K562 (cell line): ENCODE measurements around the gene SSU72. TPM values are rescaled to one million over a fixed set of nuclear protein-coding genes. Genes with fewer than 3 reads are reported as not detected.
A peak's percentile ranks its signal among the peaks of the same experiment; 100 is the strongest.

Source experiments
- ATAC-seq: fragments of 200-7000 bp; cut with Tn5 transposase; 3 replicates; pipeline ENCODE4 v1.9.1; 2020; ENCODE audit warnings: moderate library complexity
- BruUV-seq: library from RNA; stranded (reverse); fragments of 400-500 nt; replicated peaks from 2 replicates; lab custom pipeline; 2021; lab: Mats Ljungman, UMichigan
- CTCF ChIA-PET: fragments of 300-600 bp; formaldehyde crosslinking; extraction: SDS; loops from one replicate; lab custom pipeline; 2021; ENCODE audit warnings: low intra/inter-chr PET ratio; lab: Yijun Ruan, JAX
- POLR2A ChIA-PET: fragments of 300-600, 350-650 bp; sonication (Branson Sonifier 250); formaldehyde crosslinking; extraction: SDS; loops from one replicate; lab custom pipeline; 2021; ENCODE audit warnings: antibody characterized with exemption, inconsistent platforms; lab: Yijun Ruan, JAX
- DNase-seq, 4 experiments: peaks; one replicate each; pipeline versions ENCODE4 v3.0.0 to v3.0.0-alpha.2; 2011 to 2018; ENCODE audit warnings: low spot score in 3 of 4, mixed read lengths in 3 of 4; ENCODE audit errors: extremely low read depth in 1 of 4
- FAIRE-seq: peaks from 2 replicates; lab custom pipeline; 2011; peaks lifted over from hg19 to GRCh38; lab: Jason Lieb, UNC
- H2AFZ ChIP-seq: 2 replicates; pipeline ENCODE4 v1.6.0; 2011; ENCODE audit warnings: low read depth, low read length, control low read depth, inconsistent platforms
- H3K27ac ChIP-seq: fragments of 200-600 bp; 3 replicates; pipeline ENCODE4 v1.8.0; 2011; ENCODE audit warnings: low read depth, mild to moderate bottlenecking, control low read depth, inconsistent platforms, low read length, moderate library complexity, mixed read lengths; ENCODE audit errors: extremely low read depth
- H3K27me3 ChIP-seq, 2 experiments: fragments of 300-600 bp in 1 of 2; 2 replicates in 1 of 2; 3 replicates in 1 of 2; pipeline versions ENCODE4 v1.6.0 to v1.8.0; 2011; ENCODE audit warnings: inconsistent platforms in 2 of 2, low read length in 2 of 2, mild to moderate bottlenecking in 1 of 2, mixed read lengths in 1 of 2, moderate library complexity in 1 of 2; ENCODE audit not compliant: control insufficient read depth in 2 of 2, insufficient read depth in 2 of 2
- H3K36me3 ChIP-seq: fragments of 300-600 bp; 3 replicates; pipeline ENCODE4 v1.8.0; 2011; ENCODE audit warnings: mild to moderate bottlenecking, low read length, inconsistent platforms; ENCODE audit not compliant: control insufficient read depth, insufficient read depth
- H3K4me1 ChIP-seq, 2 experiments: fragments of 200-600 bp in 1 of 2; replicated peaks in 1 of 2; 2 replicates in 1 of 2; 3 replicates in 1 of 2; pipeline versions ENCODE4 v1.5.1 to v1.8.0; 2011; ENCODE audit warnings: inconsistent platforms in 2 of 2, low read length in 2 of 2, mild to moderate bottlenecking in 1 of 2, mixed read lengths in 1 of 2, moderate library complexity in 1 of 2; ENCODE audit not compliant: control insufficient read depth in 2 of 2, insufficient read depth in 2 of 2
- H3K4me2 ChIP-seq: 2 replicates; pipeline ENCODE4 v1.6.1; 2011; ENCODE audit warnings: low read length, control low read depth, inconsistent platforms, mixed read lengths; ENCODE audit not compliant: insufficient read depth
- H3K4me3 ChIP-seq: fragments of 200-600 bp; sonication (generic), shearing (Covaris generic); 2 replicates; pipeline ENCODE4 v1.5.1; 2016; ENCODE audit warnings: control low read depth, inconsistent platforms
- H3K79me2 ChIP-seq: fragments of 200-600 bp; 3 replicates; pipeline ENCODE4 v1.8.0; 2011; ENCODE audit warnings: low read length, inconsistent platforms; ENCODE audit not compliant: control insufficient read depth, insufficient read depth
- H3K9ac ChIP-seq, 2 experiments: 2 replicates each; pipeline versions ENCODE4 v1.6.0 to v1.6.1; 2011; ENCODE audit warnings: low read depth in 2 of 2, low read length in 2 of 2, control low read depth in 1 of 2, inconsistent platforms in 1 of 2, mild to moderate bottlenecking in 1 of 2, mixed read lengths in 1 of 2; ENCODE audit not compliant: insufficient read depth in 1 of 2
- H3K9me1 ChIP-seq: one replicate; pipeline ENCODE4 v1.6.0; 2011; ENCODE audit warnings: inconsistent platforms, mild to moderate bottlenecking, low read length, moderate library complexity; ENCODE audit not compliant: control insufficient read depth, insufficient read depth
- H3K9me3 ChIP-seq: replicated peaks from 2 replicates; pipeline ENCODE4 v1.5.1; 2011; ENCODE audit warnings: low read depth, low read length, inconsistent platforms; ENCODE audit not compliant: control insufficient read depth, insufficient read depth
- H4K20me1 ChIP-seq: replicated peaks from 2 replicates; pipeline ENCODE4 v1.6.1; 2011; ENCODE audit warnings: low read length, inconsistent platforms, mixed read lengths; ENCODE audit not compliant: control insufficient read depth, insufficient read depth
- DMBX1 ChIP-seq: fragments of 250-450 bp; sonication (Bioruptor Pico); IDR thresholded peaks from 2 replicates; pipeline ENCODE4 v1.8.0; 2022; ENCODE audit warnings: inconsistent platforms, mild to moderate bottlenecking, moderate library complexity, borderline replicate concordance
- GTF2A2 ChIP-seq: IDR thresholded peaks from 2 replicates; pipeline ENCODE4 v1.6.1; 2016; ENCODE audit warnings: mild to moderate bottlenecking, missing genetic modification characterization, missing compliant biosample characterization
- ZBTB7A ChIP-seq: IDR thresholded peaks from 2 replicates; pipeline ENCODE4 v1.6.1; 2011; ENCODE audit warnings: low read depth, mild to moderate bottlenecking, low read length, moderate library complexity, borderline replicate concordance; ENCODE audit not compliant: control insufficient read depth
- ZNF143 ChIP-seq: sonication (generic); formaldehyde crosslinking; IDR thresholded peaks from 2 replicates; pipeline ENCODE4 v1.9.0; 2022; ENCODE audit warnings: mild to moderate bottlenecking, missing genetic modification reagents
- WGBS: fragments of 100-300 bp; shearing (Covaris generic); methylation state at CpG from one replicate; pipeline ENCODE4 v1.1.6; 2016; ENCODE audit warnings: low coverage, mixed read lengths; ENCODE audit not compliant: insufficient coverage; ENCODE audit errors: missing lambda C conversion rate; 5-methylcytosine and 5-hydroxymethylcytosine counted together
- in situ Hi-C: fragments of 300-500 bp; cut with MboI; formaldehyde crosslinking; loops from 4 replicates; pipeline ENCODE4 v1.15.0; 2018; ENCODE audit warnings: inconsistent platforms, mixed read lengths
- intact Hi-C: fragments of 100-400 bp; cut with micrococcal nuclease; formaldehyde crosslinking; loops from 2 replicates; pipeline ENCODE4 v1.14.2; 2022
- polyA plus RNA-seq, 8 experiments: library from polyadenylated mRNA; depleted of rRNA in 4 of 8; stranded (reverse) in 5 of 8; unstranded in 3 of 8; fragments of >200 nt; fragmentation: Nextera tagmentation in 2 of 8; fragmentation: Illumina TruSeq in 1 of 8; extraction: Ambion mirVana in 2 of 8; extraction: Trizol in 1 of 8; gene quantifications; 2 replicates each; pipeline versions ENCODE4 v1.2.1 to v1.2.3, GENCODE V29; 2011 to 2014; ENCODE audit warnings: inconsistent platforms in 1 of 8, missing spikeins in 1 of 8
- total RNA-seq, 7 experiments: library from RNA; depleted of rRNA in 6 of 7; stranded (reverse); fragments of >200 nt in 6 of 7; fragmentation: Illumina TruSeq in 2 of 7; extraction: Trizol in 2 of 7; gene quantifications; 2 replicates each; pipeline versions ENCODE4 v1.2.1 to v1.2.3, GENCODE V29; 2011 to 2021; ENCODE audit warnings: low replicate concordance in 1 of 7
- TF ChIP-seq, protein P1 (sequence below): sonication (generic); formaldehyde crosslinking; IDR thresholded peaks from 2 replicates; pipeline ENCODE4 v1.9.0; 2022; ENCODE audit warnings: mild to moderate bottlenecking, missing genetic modification reagents
- TF ChIP-seq, protein P2 (sequence below): sonication (generic); formaldehyde crosslinking; IDR thresholded peaks from 2 replicates; pipeline ENCODE4 v1.9.0; 2022; ENCODE audit warnings: mild to moderate bottlenecking, missing genetic modification reagents

SSU72 gene
- total and polyA plus RNA-seq, 9 of the 15 experiments (the other 6 are each of a cell fraction or from before 2014, with no cell fraction given): 70.8 to 201 (median 94.6) TPM

DNA sequence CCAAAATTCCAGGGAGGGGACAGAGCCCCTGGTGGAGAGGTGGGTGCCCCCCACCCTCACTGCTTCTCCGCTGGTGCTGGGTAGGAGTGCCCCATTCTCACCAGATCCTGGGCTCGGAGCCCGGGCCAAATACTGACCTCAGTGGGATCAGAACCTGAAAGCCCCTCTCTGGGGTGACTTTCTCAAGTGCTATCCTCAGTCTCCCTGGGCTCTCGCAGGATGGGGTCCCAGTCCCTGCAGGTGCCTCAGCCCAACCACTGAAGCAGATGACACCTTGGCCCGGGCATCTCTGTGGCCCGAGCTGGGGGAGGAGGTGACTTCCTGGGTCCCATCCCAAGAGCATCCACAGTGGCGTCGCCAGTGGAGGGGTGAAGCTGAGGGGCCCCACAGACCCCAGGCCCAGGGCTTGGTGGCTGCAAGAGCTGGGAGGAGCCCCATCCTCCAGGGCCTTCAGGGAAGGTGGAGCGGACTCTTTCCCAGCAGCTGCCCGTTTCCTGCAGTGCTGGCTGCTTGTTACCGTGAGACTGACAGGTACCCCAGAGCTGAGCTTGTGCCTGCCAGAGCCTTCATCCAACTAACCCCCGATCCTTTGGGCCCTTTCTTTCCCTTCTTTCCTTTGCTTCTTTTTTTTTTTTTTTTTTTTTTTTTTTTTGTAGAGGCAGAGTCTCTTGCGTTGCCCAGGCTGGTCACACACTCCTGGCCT, 29.2 kb upstream of the SSU72 start:
- FAIRE-seq: no peak
- H3K9me1 ChIP-seq: no peaks in the 10 kb centered on the region
- H3K4me2 ChIP-seq: no peak overlapping the region
- H3K27me3 ChIP-seq: no peaks in the 10 kb centered on the region
- H3K79me2 ChIP-seq: no peaks in the 10 kb centered on the region; the same call in 2 of the 3 replicates
- 0 out of 4 replicates have a peak overlapping the region, but pooled peaks of 1 of the 2 experiments have one; percentile 4 for H3K9ac ChIP-seq
- no TSS peak for BruUV-seq
- H4K20me1 ChIP-seq: no peaks in the 10 kb centered on the region; the same call in 1 of the 2 replicates
- DNase-seq: no peak
- no peak for TF ChIP-seq DMBX1 (CRISPR knock-in tag)
- TF ChIP-seq ZNF143 (CRISPR knock-in tag): no peak
- TF ChIP-seq, protein P1, sequence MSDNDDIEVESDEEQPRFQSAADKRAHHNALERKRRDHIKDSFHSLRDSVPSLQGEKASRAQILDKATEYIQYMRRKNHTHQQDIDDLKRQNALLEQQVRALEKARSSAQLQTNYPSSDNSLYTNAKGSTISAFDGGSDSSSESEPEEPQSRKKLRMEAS (CRISPR knock-in tag): 0 out of 2 replicates have a peak, but pooled peaks have one; percentile 5
- 0 out of 2 replicates have a peak, but pooled peaks have one; percentile 4 for TF ChIP-seq ZBTB7A
- no peak for TF ChIP-seq GTF2A2 (tag)
- TF ChIP-seq, protein P2, sequence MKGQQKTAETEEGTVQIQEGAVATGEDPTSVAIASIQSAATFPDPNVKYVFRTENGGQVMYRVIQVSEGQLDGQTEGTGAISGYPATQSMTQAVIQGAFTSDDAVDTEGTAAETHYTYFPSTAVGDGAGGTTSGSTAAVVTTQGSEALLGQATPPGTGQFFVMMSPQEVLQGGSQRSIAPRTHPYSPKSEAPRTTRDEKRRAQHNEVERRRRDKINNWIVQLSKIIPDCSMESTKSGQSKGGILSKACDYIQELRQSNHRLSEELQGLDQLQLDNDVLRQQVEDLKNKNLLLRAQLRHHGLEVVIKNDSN (CRISPR knock-in tag): no peak
- no peaks in the 10 kb centered on the region for H3K36me3 ChIP-seq
- H3K27ac ChIP-seq: no peak overlapping the region
- in situ Hi-C loops: no loop called here
- no peak overlapping the region for H2AFZ ChIP-seq
- H3K4me1 ChIP-seq: peaks cover 8 to 78% of the 10 kb centered on the region in 2 experiments; a peak in 4 of 5 replicates
- intact Hi-C loops: no loop called here
- CTCF ChIA-PET: no interaction called here
- WGBS: 20% methylated on average over 13 of the region's 13 CpGs
- H3K9me3 ChIP-seq: no peaks in the 10 kb centered on the region
- no peak overlapping the region for H3K4me3 ChIP-seq
- peak; percentile 12; the same call in 1 of the 3 replicates for ATAC-seq
- POLR2A ChIA-PET: interaction anchor here (0.6 to 5.9 kb wide), 5 partner anchors 11 to 313 kb away, joined by 3 to 61 read pairs (median 4); partner anchors contain the start of gene MIB2
